Trophoblast cell (in vitro differentiated cells and primary cell): ENCODE measurements around the gene ZC3H13.

ENCODE experiments used
- DNase-seq, 2 donors: peaks; one replicate each; pipeline ENCODE4 v3.0.0-alpha.2; 2016
- H2AFZ ChIP-seq: 2 replicates; pipeline ENCODE4 v1.6.1; 2013; ENCODE audit warnings: low read length, moderate library complexity, mild to moderate bottlenecking; ENCODE audit not compliant: insufficient read depth, poor library complexity
- H2AK5ac ChIP-seq: 2 replicates; pipeline ENCODE4 v1.6.1; 2013; ENCODE audit warnings: mild to moderate bottlenecking, low read length
- H2BK120ac ChIP-seq: 2 replicates; pipeline ENCODE4 v1.6.1; 2013; ENCODE audit warnings: low read length, mild to moderate bottlenecking, moderate library complexity; ENCODE audit not compliant: insufficient read depth, poor library complexity
- H2BK12ac ChIP-seq: 2 replicates; pipeline ENCODE4 v1.6.1; 2013; ENCODE audit warnings: mild to moderate bottlenecking, low read length, moderate library complexity
- H2BK5ac ChIP-seq: 2 replicates; pipeline ENCODE4 v1.6.1; 2013; ENCODE audit warnings: low read length, low read depth, moderate library complexity, mild to moderate bottlenecking; ENCODE audit not compliant: poor library complexity
- H3K14ac ChIP-seq: 2 replicates; pipeline ENCODE4 v1.6.1; 2013; ENCODE audit warnings: mild to moderate bottlenecking, low read length
- H3K18ac ChIP-seq: 2 replicates; pipeline ENCODE4 v1.6.1; 2013; ENCODE audit warnings: mild to moderate bottlenecking, low read length
- H3K23ac ChIP-seq: 2 replicates; pipeline ENCODE4 v1.6.1; 2013; ENCODE audit warnings: low read length
- H3K27ac ChIP-seq: 2 replicates; pipeline ENCODE4 v1.5.1; 2013; ENCODE audit warnings: low read depth, mild to moderate bottlenecking, inconsistent platforms, low read length, moderate library complexity
- H3K27me3 ChIP-seq: 2 replicates; pipeline ENCODE4 v1.6.1; 2013; ENCODE audit warnings: inconsistent platforms, mild to moderate bottlenecking, low read length, moderate library complexity; ENCODE audit not compliant: insufficient read depth
- H3K36me3 ChIP-seq, 2 experiments: 1 replicate in 1 of 2; 2 replicates in 1 of 2; pipeline ENCODE4 v1.6.1; 2013; ENCODE audit warnings: low read length in 2 of 2, mild to moderate bottlenecking in 2 of 2, moderate library complexity in 1 of 2; ENCODE audit not compliant: insufficient read depth in 2 of 2, control insufficient read depth in 1 of 2
- H3K4ac ChIP-seq: 2 replicates; pipeline ENCODE4 v1.6.1; 2013; ENCODE audit warnings: low read depth, mild to moderate bottlenecking, low read length, moderate library complexity
- H3K4me1 ChIP-seq, 2 experiments: 1 replicate in 1 of 2; 2 replicates in 1 of 2; pipeline ENCODE4 v1.6.1; 2013; ENCODE audit warnings: low read length in 2 of 2, mild to moderate bottlenecking in 2 of 2, moderate library complexity in 1 of 2; ENCODE audit not compliant: insufficient read depth in 2 of 2, control insufficient read depth in 1 of 2
- H3K4me2 ChIP-seq: 2 replicates; pipeline ENCODE4 v1.6.1; 2013; ENCODE audit warnings: inconsistent platforms, mild to moderate bottlenecking, low read length, moderate library complexity
- H3K4me3 ChIP-seq: 2 replicates; pipeline ENCODE4 v1.5.1; 2013; ENCODE audit warnings: mild to moderate bottlenecking, low read depth, low read length, inconsistent platforms
- H3K79me1 ChIP-seq: one replicate; pipeline ENCODE4 v1.6.1; 2013; ENCODE audit warnings: low read length
- H3K79me2 ChIP-seq: 2 replicates; pipeline ENCODE4 v1.6.1; 2013; ENCODE audit warnings: low read length, mild to moderate bottlenecking; ENCODE audit not compliant: control insufficient read depth, insufficient read depth, poor library complexity
- H3K9ac ChIP-seq: 2 replicates; pipeline ENCODE4 v1.6.1; 2013; ENCODE audit warnings: mild to moderate bottlenecking, low read length
- H3K9me3 ChIP-seq: 2 replicates; pipeline ENCODE4 v1.6.1; 2013; ENCODE audit warnings: low read depth, mild to moderate bottlenecking, control low read depth, inconsistent platforms, low read length; ENCODE audit not compliant: insufficient read depth
- H4K12ac ChIP-seq: 2 replicates; pipeline ENCODE4 v1.6.1; 2013; ENCODE audit warnings: low read depth, mild to moderate bottlenecking, low read length, moderate library complexity
- H4K8ac ChIP-seq: 2 replicates; pipeline ENCODE4 v1.6.1; 2013; ENCODE audit warnings: low read depth, mild to moderate bottlenecking, low read length, moderate library complexity
- H4K91ac ChIP-seq: one replicate; pipeline ENCODE4 v1.6.1; 2013; ENCODE audit warnings: low read depth, mild to moderate bottlenecking, low read length, moderate library complexity
- WGBS: extraction: QIAGEN DNeasy Blood & Tissue Kit; methylation state at CpG from one replicate; pipeline ENCODE4 v1.1.7; 2013; ENCODE audit warnings: missing lambda C conversion rate; ENCODE audit not compliant: insufficient read length, insufficient coverage; ENCODE audit errors: extremely low coverage; 5-methylcytosine and 5-hydroxymethylcytosine counted together

The ZC3H13 gene

DNA sequence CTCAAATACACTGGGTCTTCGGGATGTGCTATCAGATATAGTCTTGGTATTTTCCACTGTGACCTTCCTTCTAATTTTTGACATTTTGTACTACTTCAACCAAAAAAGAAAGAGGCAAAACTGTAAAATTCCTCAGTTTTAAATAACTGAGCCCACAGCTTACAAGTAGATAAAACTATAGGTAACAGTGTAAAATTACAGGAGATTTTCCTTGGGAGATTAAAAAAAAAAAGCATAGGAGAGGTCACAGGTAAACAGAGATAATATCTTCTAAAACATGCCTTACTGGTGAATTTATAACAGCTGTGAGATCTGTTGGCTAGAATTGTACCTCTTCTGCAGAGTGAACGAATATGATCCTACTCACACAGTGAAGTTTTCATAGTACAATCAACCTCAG lies 7.1 kb downstream of the ZC3H13 start:
- Histone ChIP-seq H3K27me3 (no peaks in the 10 kb centered on the region), H3K79me1 (no peaks in the 10 kb centered on the region), H2AK5ac (no peak overlapping the region), H3K9me3 (no peaks in the 10 kb centered on the region), H2BK12ac (no peak overlapping the region), H2BK120ac (no peak overlapping the region), H4K12ac (no peak overlapping the region), H3K79me2 (no peaks in the 10 kb centered on the region), H3K14ac (no peak overlapping the region), H3K27ac (no peak overlapping the region), H3K36me3 (peaks cover 0 to 2% of the 10 kb centered on the region in 2 experiments), H3K4me2 (no peak overlapping the region), H3K4me1 (no peaks in the 10 kb centered on the region), H3K9ac (no peak overlapping the region), H3K23ac (no peak overlapping the region), H4K91ac (no peak overlapping the region), H2AFZ (no peak overlapping the region), H3K18ac (no peak overlapping the region), H3K4me3 (no peak overlapping the region), H4K8ac (no peak overlapping the region), H3K4ac (no peak overlapping the region), H2BK5ac (no peak overlapping the region)
- DNase-seq: peak in 1 of 2 donors; percentile 51
- no CpG with 5 or more reads among the region's 2 CpGs for WGBS

DNA sequence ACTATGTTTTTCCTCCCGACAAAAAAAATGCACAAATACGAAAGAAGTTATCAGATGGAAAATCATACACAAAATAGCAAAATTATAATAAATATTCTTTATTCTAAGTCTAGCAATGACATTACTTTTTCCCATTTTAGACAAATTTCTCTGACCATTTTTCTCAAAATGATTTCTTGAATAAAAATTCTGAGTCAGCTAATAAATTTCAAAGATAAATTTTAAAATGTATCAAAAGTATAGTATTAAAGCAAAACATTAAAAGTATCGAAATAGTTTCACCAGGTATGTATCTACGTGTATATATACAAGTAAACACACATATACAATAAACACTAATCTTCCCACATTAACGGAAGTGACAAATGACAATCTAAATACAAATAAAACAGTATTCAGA lies 8.9 kb downstream of the ZC3H13 start:
- no peak overlapping the region for H2AFZ ChIP-seq
- H3K18ac ChIP-seq: no peak overlapping the region
- H4K8ac ChIP-seq: no peak overlapping the region
- no peak overlapping the region for H3K14ac ChIP-seq
- H3K4me1 ChIP-seq: no peaks in the 10 kb centered on the region
- no peak overlapping the region for H3K9ac ChIP-seq
- H3K9me3 ChIP-seq: no peaks in the 10 kb centered on the region
- H3K4me3 ChIP-seq: no peak overlapping the region
- no peak overlapping the region for H3K4ac ChIP-seq
- no peak overlapping the region for H4K91ac ChIP-seq
- H3K27ac ChIP-seq: no peak overlapping the region
- H3K79me1 ChIP-seq: no peaks in the 10 kb centered on the region
- peaks cover 2 to 3% of the 10 kb centered on the region in 2 experiments for H3K36me3 ChIP-seq
- H3K23ac ChIP-seq: no peak overlapping the region
- H2BK120ac ChIP-seq: no peak overlapping the region
- no peak overlapping the region for H3K4me2 ChIP-seq
- H3K27me3 ChIP-seq: no peaks in the 10 kb centered on the region
- DNase-seq: no peak
- WGBS: no CpG with 5 or more reads among the region's 5 CpGs
- H2BK12ac ChIP-seq: no peak overlapping the region
- H2AK5ac ChIP-seq: no peak overlapping the region
- no peak overlapping the region for H2BK5ac ChIP-seq
- no peaks in the 10 kb centered on the region for H3K79me2 ChIP-seq
- H4K12ac ChIP-seq: no peak overlapping the region

DNA sequence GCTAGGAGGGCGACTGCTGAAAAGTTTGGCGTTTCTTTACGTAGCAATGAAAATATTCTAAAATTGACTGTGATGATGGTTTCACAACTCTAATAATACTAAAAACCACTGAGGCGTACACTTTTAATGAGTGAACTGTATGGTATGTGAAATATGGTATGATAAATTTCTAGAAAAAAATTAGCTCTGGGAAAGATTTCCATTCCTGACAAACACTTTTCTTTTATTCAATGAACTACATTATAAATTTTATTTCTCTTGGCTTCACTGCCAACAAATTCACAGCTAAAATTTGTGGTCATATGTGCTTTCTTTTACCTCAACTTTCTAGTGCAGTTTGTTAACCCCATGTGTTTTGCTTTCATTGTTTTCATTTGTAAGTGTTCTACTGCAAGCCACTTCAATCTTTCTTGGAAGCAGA lies 11.1 kb downstream of the ZC3H13 start:
- Histone ChIP-seq H2AK5ac (no peak overlapping the region), H3K79me1 (no peaks in the 10 kb centered on the region), H3K36me3 (peaks cover 3 to 6% of the 10 kb centered on the region in 2 experiments), H3K4ac (no peak overlapping the region), H3K4me1 (no peaks in the 10 kb centered on the region), H3K14ac (no peak overlapping the region), H3K27ac (no peak overlapping the region), H4K8ac (no peak overlapping the region), H3K9me3 (no peaks in the 10 kb centered on the region), H3K27me3 (no peaks in the 10 kb centered on the region), H3K9ac (no peak overlapping the region), H3K4me2 (no peak overlapping the region), H3K4me3 (no peak overlapping the region), H2BK12ac (no peak overlapping the region), H3K18ac (no peak overlapping the region), H4K91ac (no peak overlapping the region), H3K23ac (no peak overlapping the region), H2AFZ (no peak overlapping the region), H2BK5ac (no peak overlapping the region), H2BK120ac (no peak overlapping the region), H3K79me2 (no peaks in the 10 kb centered on the region), H4K12ac (no peak overlapping the region)
- peak; percentile 2 to 85 for DNase-seq
- no CpG with 5 or more reads among the region's 4 CpGs for WGBS

DNA sequence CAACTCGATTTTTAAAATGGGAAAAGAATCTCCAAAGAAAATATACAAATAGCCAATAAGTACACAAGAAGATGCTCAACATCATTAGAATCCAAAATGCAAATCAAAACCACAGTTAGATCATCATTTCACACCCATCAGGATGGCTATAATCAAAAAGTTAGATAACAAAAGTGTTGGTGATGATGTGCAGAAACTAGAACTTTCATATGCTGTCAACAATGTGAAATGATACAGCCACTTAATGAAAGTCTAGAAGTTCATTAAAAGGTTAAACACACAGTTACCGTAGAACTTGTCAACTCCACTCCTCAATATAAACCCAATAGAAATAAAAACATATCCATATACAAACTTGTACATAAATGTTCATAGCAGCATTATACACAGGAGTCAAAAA lies 11.8 kb downstream of the ZC3H13 start:
- Histone ChIP-seq H3K9ac (no peak overlapping the region), H3K4ac (no peak overlapping the region), H2BK120ac (no peak overlapping the region), H2BK12ac (no peak overlapping the region), H2BK5ac (no peak overlapping the region), H3K23ac (no peak overlapping the region), H3K79me2 (no peaks in the 10 kb centered on the region), H4K91ac (no peak overlapping the region), H4K8ac (no peak overlapping the region), H3K27me3 (no peaks in the 10 kb centered on the region), H3K9me3 (no peaks in the 10 kb centered on the region), H3K18ac (no peak overlapping the region), H2AFZ (no peak overlapping the region), H4K12ac (no peak overlapping the region), H3K79me1 (no peaks in the 10 kb centered on the region), H3K4me3 (no peak overlapping the region), H3K4me2 (no peak overlapping the region), H3K14ac (no peak overlapping the region), H3K36me3 (peaks cover 3 to 6% of the 10 kb centered on the region in 2 experiments), H2AK5ac (no peak overlapping the region), H3K27ac (no peak overlapping the region), H3K4me1 (no peaks in the 10 kb centered on the region)
- DNase-seq: no peak
- WGBS: no CpG with 5 or more reads among the region's 2 CpGs
